Body of pancreas (tissue), 4 donors: Measurements from ENCODE around the gene DTL. TPM values are rescaled to one million over a fixed set of nuclear protein-coding genes. Genes with fewer than 3 reads are reported as not detected.

ENCODE experiments used
- ATAC-seq: fragments of 150-250 bp; one replicate; pipeline ENCODE4 v1.9.1; 2016
- DNase-seq, 4 donors: peaks; one replicate each; pipeline ENCODE4 v3.0.0-alpha.2; 2019
- H3K27ac ChIP-seq, 4 donors: fragments of 200-600 bp; sonication (generic); 1 replicate in 3 of 4; 2 replicates in 1 of 4; pipeline versions ENCODE4 v1.5.1 to v1.6.1; 2016 to 2019; ENCODE audit warnings: mild to moderate bottlenecking in 1 of 4, mixed read lengths in 1 of 4, moderate library complexity in 1 of 4
- H3K27me3 ChIP-seq, 2 donors: fragments of 200-600 bp; sonication (generic); one replicate each; pipeline ENCODE4 v1.6.0; 2016; ENCODE audit warnings: mild to moderate bottlenecking in 1 of 2
- H3K36me3 ChIP-seq, 2 donors: fragments of 200-600 bp; sonication (generic); replicated peaks in 1 of 2; 2 replicates each; pipeline ENCODE4 v1.5.1; 2016; ENCODE audit warnings: low read depth in 2 of 2; ENCODE audit not compliant: insufficient read depth in 1 of 2
- H3K4me1 ChIP-seq: fragments of 200-600 bp; sonication (generic); one replicate; pipeline ENCODE4 v1.6.0; 2016
- H3K4me3 ChIP-seq, 2 donors: fragments of 200-600 bp; sonication (generic); 1 replicate in 1 of 2; 2 replicates in 1 of 2; pipeline ENCODE4 v1.5.1; 2016 to 2019
- H3K9me3 ChIP-seq, 3 donors: fragments of 200-600 bp; sonication (generic); 1 replicate in 2 of 3; 2 replicates in 1 of 3; pipeline ENCODE4 v1.5.1; 2016
- CTCF ChIP-seq, 7 experiments: fragments of 450-650 bp in 4 of 7; fragments of 200-600 bp in 3 of 7; sonication (generic) in 3 of 7; IDR thresholded peaks; one replicate each; pipeline ENCODE4 v1.5.1; 2016 to 2019; ENCODE audit warnings: antibody characterized with exemption in 7 of 7
- POLR2A ChIP-seq, 3 donors: fragments of 450-650 bp; IDR thresholded peaks; one replicate each; pipeline ENCODE4 v1.6.1; 2016; ENCODE audit warnings: antibody characterized with exemption in 3 of 3, mild to moderate bottlenecking in 2 of 3
- WGBS, 2 donors: methylation state at CpG; one replicate each; pipeline ENCODE4 v1.1.5; 2017; 5-methylcytosine and 5-hydroxymethylcytosine counted together
- intact Hi-C: fragments of 100-400 bp; cut with DNase I; formaldehyde crosslinking; loops from one replicate; pipeline ENCODE4 v1.15.1; 2023
- total RNA-seq, 2 donors: library from RNA; depleted of rRNA; stranded (reverse); fragments of >200 nt; gene quantifications; one replicate each; pipeline ENCODE4 v1.1.0, GENCODE V29; 2016

DTL gene
- total RNA-seq, 2 donors from 2014 or later = under 0.01 TPM; not detected in 1

DNA sequence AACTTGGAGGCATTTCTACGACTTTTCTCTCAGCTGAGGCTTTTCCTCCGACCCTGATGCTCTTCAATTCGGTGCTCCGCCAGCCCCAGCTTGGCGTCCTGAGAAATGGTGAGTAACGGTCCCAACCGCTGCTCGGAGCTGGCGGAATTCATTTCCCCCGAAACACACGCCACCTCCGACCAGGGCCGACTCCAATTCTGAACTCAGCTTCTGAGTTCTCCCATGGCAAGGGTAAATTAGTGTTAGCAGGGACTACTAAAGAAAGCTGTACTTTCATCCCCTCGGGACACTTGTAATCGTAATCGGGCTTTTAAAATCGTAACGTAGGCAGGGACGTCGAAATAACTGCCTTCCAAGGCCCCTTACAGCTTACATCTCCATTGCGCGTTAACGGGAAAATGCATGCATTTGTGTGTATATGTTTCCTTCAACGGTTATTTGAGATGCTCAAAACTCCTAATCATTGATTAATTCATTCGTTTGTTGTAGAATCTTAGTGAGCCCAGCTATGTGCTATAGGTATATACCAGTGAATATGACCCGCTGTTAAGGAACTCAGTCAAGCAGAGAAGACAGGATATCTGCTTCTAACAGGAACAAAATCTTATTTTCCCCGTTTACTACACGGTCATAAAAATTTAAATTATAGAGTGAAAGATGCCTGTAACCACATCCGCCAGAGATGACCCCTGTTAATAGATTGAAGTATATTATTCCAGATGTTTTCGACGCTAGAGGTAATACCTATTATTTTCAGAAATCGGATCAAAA lies 472 bp downstream of the DTL start:
- Histone ChIP-seq H3K9me3 (no peaks in the 10 kb centered on the region), H3K27me3 (no peaks in the 10 kb centered on the region), H3K27ac (peak overlapping the region in 3 of 4 donors; percentile 2 to 90 (median 88)), H3K36me3 (no peaks in the 10 kb centered on the region), H3K4me3 (peak overlapping the region; percentile 4 to 43), H3K4me1 (peaks cover 23% of the 10 kb centered on the region)
- WGBS, 2 donors = 0 to 1% methylated on average over 29 to 32 of the region's 32 CpGs
- intact Hi-C loops = loop anchor here (10.0 kb wide), 1 partner anchor 351 kb away; no protein-coding TSS in a partner anchor
- ATAC-seq = no peak
- DNase-seq = no peak
- no peak for TF ChIP-seq POLR2A (IDR thresholded peaks at IDR 0.05)
- no peak for TF ChIP-seq CTCF (IDR thresholded peaks at IDR 0.05)

DNA sequence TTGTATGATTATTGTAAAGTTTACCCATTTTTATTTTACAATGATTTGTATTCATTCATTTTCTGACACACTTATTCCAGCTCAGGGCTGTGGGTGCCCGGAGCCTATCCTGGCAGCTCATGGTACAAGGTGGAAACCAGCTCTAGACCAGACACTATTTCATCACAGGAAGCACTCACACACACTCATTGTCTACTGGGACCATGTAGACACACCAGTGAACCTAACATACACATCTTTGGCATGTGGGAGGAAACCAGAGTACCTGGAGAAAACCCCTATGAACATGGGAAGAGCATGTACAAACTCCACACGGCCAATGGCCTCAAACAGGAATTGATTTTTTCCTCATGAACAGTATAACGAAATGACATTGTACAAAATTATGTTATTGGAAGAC lies 2.4 kb downstream of the DTL start:
- ATAC-seq = no peak
- no peaks in the 10 kb centered on the region for H3K9me3 ChIP-seq
- peaks cover 23% of the 10 kb centered on the region for H3K4me1 ChIP-seq
- no peaks in the 10 kb centered on the region for H3K36me3 ChIP-seq
- intact Hi-C loops = loop anchor here (10.0 kb wide), 1 partner anchor 353 kb away; no protein-coding TSS in a partner anchor
- H3K27me3 ChIP-seq = no peaks in the 10 kb centered on the region
- no peak overlapping the region for H3K4me3 ChIP-seq
- WGBS, 2 donors = 58 to 65% methylated on average over 3 of the region's 3 CpGs
- DNase-seq = no peak
- no peak for TF ChIP-seq POLR2A (IDR thresholded peaks at IDR 0.05)
- TF ChIP-seq CTCF (IDR thresholded peaks at IDR 0.05) = no peak
- no peak overlapping the region for H3K27ac ChIP-seq

DNA sequence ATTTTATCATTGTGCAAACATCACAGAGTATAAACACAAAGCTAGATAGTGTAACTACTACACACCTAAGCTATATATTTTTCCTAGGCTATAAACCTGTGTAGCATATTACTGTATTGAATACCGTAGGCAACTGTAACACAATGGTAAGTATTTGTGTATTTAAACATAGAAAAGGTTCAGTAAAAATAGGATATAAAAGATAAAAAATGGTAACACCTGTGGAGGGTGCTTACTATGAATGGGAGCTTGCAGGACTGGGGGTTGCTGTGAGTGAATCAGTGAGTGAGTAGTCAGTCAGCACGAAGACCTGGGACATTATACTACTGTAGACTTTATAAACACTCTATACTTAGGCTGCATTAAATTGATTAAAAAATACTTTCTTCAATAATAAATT lies 4.1 kb downstream of the DTL start:
- no peak overlapping the region for H3K27ac ChIP-seq
- H3K36me3 ChIP-seq = no peaks in the 10 kb centered on the region
- no peak for TF ChIP-seq POLR2A (IDR thresholded peaks at IDR 0.05)
- no peak for TF ChIP-seq CTCF (IDR thresholded peaks at IDR 0.05)
- ATAC-seq (no peak), DNase-seq (no peak)
- no peaks in the 10 kb centered on the region for H3K9me3 ChIP-seq
- no peak overlapping the region for H3K4me3 ChIP-seq
- 91 to 94% methylated on average over 2 of the region's 2 CpGs for WGBS, 2 donors
- H3K4me1 ChIP-seq = peaks cover 8% of the 10 kb centered on the region
- no peaks in the 10 kb centered on the region for H3K27me3 ChIP-seq
- intact Hi-C loops = loop anchor here (10.0 kb wide), 1 partner anchor 355 kb away; no protein-coding TSS in a partner anchor

GRCh38 chr1:212040629-212041412 lies 5.3 kb downstream of the DTL start:
- no peak for ATAC-seq
- Histone ChIP-seq H3K27me3 (no peaks in the 10 kb centered on the region), H3K36me3 (no peaks in the 10 kb centered on the region), H3K27ac (no peak overlapping the region), H3K9me3 (no peaks in the 10 kb centered on the region), H3K4me3 (no peak overlapping the region), H3K4me1 (peaks cover 7% of the 10 kb centered on the region)
- intact Hi-C loops = no loop called here
- no peak for TF ChIP-seq POLR2A (IDR thresholded peaks at IDR 0.05)
- TF ChIP-seq CTCF (IDR thresholded peaks at IDR 0.05) = no peak
- DNase-seq = no peak
- 68 to 71% methylated on average over 5 of the region's 5 CpGs for WGBS, 2 donors
